DOHH2 (cell line): ENCODE measurements around the gene RIPOR3.

Source experiments
- EZH2phosphoT487 ChIP-seq: fragments of 200-600 bp; sonication (generic); IDR thresholded peaks from 2 replicates; pipeline ENCODE4 v1.6.1; 2017; ENCODE audit warnings: borderline replicate concordance, mild to moderate bottlenecking, antibody characterized with exemption, low read length, moderate library complexity, mixed read lengths
- TF ChIP-seq, protein P1 (sequence below): fragments of 200-600 bp; sonication (generic); IDR thresholded peaks from one replicate; pipeline ENCODE4 v1.5.1; 2014; ENCODE audit warnings: antibody characterized with exemption, mild to moderate bottlenecking, low read depth, low read length; ENCODE audit not compliant: poor library complexity, severe bottlenecking

DNA sequence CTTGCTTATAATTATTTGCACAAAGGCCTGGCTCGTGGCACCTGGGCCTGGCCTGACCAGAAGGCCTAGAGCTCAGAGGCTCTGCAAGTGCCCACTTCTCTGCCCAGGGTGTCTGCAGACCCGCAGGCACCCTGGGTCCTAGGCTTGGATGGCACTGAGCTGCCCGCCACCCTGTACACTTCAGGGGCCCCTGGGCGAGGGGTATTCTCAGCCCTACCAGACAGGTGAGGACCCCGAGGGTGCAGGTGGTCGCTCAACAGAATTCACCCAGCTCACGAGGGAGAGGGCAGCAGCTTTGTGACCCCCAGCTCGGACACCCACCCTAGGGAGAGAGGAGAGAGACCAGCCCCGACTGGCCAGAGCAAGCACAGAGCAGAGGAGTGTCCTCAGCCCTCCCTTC lies 83.9 kb downstream of the RIPOR3 start:
- TF ChIP-seq, protein P1, sequence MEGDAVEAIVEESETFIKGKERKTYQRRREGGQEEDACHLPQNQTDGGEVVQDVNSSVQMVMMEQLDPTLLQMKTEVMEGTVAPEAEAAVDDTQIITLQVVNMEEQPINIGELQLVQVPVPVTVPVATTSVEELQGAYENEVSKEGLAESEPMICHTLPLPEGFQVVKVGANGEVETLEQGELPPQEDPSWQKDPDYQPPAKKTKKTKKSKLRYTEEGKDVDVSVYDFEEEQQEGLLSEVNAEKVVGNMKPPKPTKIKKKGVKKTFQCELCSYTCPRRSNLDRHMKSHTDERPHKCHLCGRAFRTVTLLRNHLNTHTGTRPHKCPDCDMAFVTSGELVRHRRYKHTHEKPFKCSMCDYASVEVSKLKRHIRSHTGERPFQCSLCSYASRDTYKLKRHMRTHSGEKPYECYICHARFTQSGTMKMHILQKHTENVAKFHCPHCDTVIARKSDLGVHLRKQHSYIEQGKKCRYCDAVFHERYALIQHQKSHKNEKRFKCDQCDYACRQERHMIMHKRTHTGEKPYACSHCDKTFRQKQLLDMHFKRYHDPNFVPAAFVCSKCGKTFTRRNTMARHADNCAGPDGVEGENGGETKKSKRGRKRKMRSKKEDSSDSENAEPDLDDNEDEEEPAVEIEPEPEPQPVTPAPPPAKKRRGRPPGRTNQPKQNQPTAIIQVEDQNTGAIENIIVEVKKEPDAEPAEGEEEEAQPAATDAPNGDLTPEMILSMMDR = no peak
- TF ChIP-seq EZH2phosphoT487 = no peak
